Caco-2 (cell line): ENCODE measurements around the gene ADAMTSL1. TPM values are rescaled to one million over a fixed set of nuclear protein-coding genes. Genes with fewer than 3 reads are reported as not detected.

Experiments
- BruUV-seq: library from RNA; stranded (reverse); fragments of 400-500 nt; replicated peaks from 2 replicates; lab custom pipeline; 2021; lab: Mats Ljungman, UMichigan
- CTCF ChIA-PET: fragments of 300-600 bp; sonication (Branson Sonifier 250); formaldehyde crosslinking; loops from one replicate; lab custom pipeline; 2022; ENCODE audit warnings: antibody characterized with exemption; lab: Charles Lee
- POLR2A ChIA-PET: fragments of 300-600 bp; sonication (Branson Sonifier 250); formaldehyde crosslinking; loops from one replicate; lab custom pipeline; 2022; ENCODE audit warnings: antibody characterized with exemption; lab: Charles Lee
- DNase-seq, 2 experiments: peaks; one replicate each; pipeline versions ENCODE4 v3.0.0 to v3.0.0-alpha.2; 2020 to 2022
- H3K27me3 ChIP-seq: replicated peaks from 2 replicates; pipeline ENCODE4 v1.6.0; 2011; ENCODE audit warnings: low read length; ENCODE audit not compliant: control insufficient read depth, insufficient read depth
- H3K36me3 ChIP-seq: 2 replicates; pipeline ENCODE4 v1.5.1; 2011; ENCODE audit warnings: low read length; ENCODE audit not compliant: control insufficient read depth, insufficient read depth
- H3K4me1 ChIP-seq: fragments of 250-450 bp; sonication (Bioruptor Pico); 2 replicates; pipeline ENCODE4 v1.5.1; 2020; ENCODE audit warnings: mild to moderate bottlenecking
- H3K4me3 ChIP-seq: 2 replicates; pipeline ENCODE4 v1.5.1; 2011; ENCODE audit warnings: low read depth, mild to moderate bottlenecking, control low read depth, low read length
- H3K9me3 ChIP-seq: fragments of 250-450 bp; sonication (Bioruptor Pico); 2 replicates; pipeline ENCODE4 v1.5.1; 2020; ENCODE audit warnings: mild to moderate bottlenecking, moderate library complexity
- H3K27ac Mint-ChIP-seq: one replicate; pipeline ENCODE4 v1.8.0; 2022; ENCODE audit warnings: mixed read lengths; ENCODE audit not compliant: unreplicated experiment
- H3K27me3 Mint-ChIP-seq: one replicate; pipeline ENCODE4 v1.8.0; 2022; ENCODE audit warnings: mixed read lengths; ENCODE audit not compliant: insufficient read depth, unreplicated experiment
- H3K36me3 Mint-ChIP-seq: one replicate; pipeline ENCODE4 v1.8.0; 2022; ENCODE audit warnings: mild to moderate bottlenecking, mixed read lengths; ENCODE audit not compliant: insufficient read depth, unreplicated experiment
- H3K4me1 Mint-ChIP-seq: one replicate; pipeline ENCODE4 v1.8.0; 2022; ENCODE audit warnings: low read depth, mixed read lengths; ENCODE audit not compliant: unreplicated experiment
- H3K4me3 Mint-ChIP-seq: one replicate; pipeline ENCODE4 v1.8.0; 2022; ENCODE audit warnings: mild to moderate bottlenecking, moderate library complexity, mixed read lengths; ENCODE audit not compliant: unreplicated experiment
- H3K9me3 Mint-ChIP-seq: one replicate; pipeline ENCODE4 v1.8.0; 2022; ENCODE audit warnings: mixed read lengths; ENCODE audit not compliant: unreplicated experiment
- CTCF ChIP-seq, 2 experiments: fragments of 200-600 bp in 1 of 2; IDR thresholded peaks; 1 replicate in 1 of 2; 2 replicates in 1 of 2; pipeline versions ENCODE4 v1.5.1 to v1.8.0; 2011 to 2022; ENCODE audit warnings: antibody characterized with exemption in 1 of 2, control low read depth in 1 of 2, inconsistent platforms in 1 of 2, low read depth in 1 of 2, low read length in 1 of 2, mild to moderate bottlenecking in 1 of 2, moderate library complexity in 1 of 2; ENCODE audit not compliant: insufficient read depth in 1 of 2, severe bottlenecking in 1 of 2, unreplicated experiment in 1 of 2
- intact Hi-C: fragments of 100-400 bp; cut with micrococcal nuclease; formaldehyde crosslinking; loops from one replicate; pipeline ENCODE4 v1.10.0; 2022; ENCODE audit not compliant: unreplicated experiment
- total RNA-seq: library from RNA; stranded (reverse); gene quantifications from 2 replicates; pipeline ENCODE4 v1.2.3, GENCODE V29; 2022

ADAMTSL1 gene
- total RNA-seq, 1 experiment from 2014 or later = not detected

DNA sequence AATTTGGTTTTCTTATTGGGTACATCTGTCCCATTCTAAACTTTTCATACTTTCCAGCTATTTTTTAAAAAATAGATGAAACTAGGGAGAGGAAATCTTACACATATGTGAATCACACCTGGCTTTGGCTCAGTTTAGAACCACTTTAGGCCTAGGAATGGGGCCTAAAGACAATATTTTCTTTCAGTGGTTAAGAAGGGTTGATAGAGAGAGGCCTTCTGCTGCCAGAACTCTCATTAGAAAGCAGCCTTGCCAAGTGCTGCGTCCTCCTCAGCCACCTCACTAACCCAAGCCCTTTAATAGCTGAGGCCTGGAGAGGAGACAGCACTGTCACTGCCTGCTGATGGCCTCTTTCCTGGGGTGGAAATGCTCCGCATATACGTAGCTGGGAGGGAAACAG, 391.6 kb downstream of the ADAMTSL1 start:
- no peaks in the 10 kb centered on the region for H3K4me1 Mint-ChIP-seq
- no peaks in the 10 kb centered on the region for H3K36me3 Mint-ChIP-seq
- Histone ChIP-seq H3K36me3 (no peaks in the 10 kb centered on the region), H3K4me1 (no peaks in the 10 kb centered on the region), H3K9me3 (no peaks in the 10 kb centered on the region), H3K27me3 (no peaks in the 10 kb centered on the region), H3K4me3 (no peak overlapping the region)
- CTCF ChIA-PET = no interaction called here
- intact Hi-C loops = no loop called here
- BruUV-seq = no TSS peak
- peaks cover 10% of the 10 kb centered on the region for H3K27me3 Mint-ChIP-seq
- peaks cover 7% of the 10 kb centered on the region for H3K9me3 Mint-ChIP-seq
- TF ChIP-seq CTCF (IDR thresholded peaks at IDR 0.05; ENCODE audit: insufficient read depth in 1 of 2, low read depth in 1 of 2, low read length in 1 of 2, severe bottlenecking in 1 of 2, unreplicated experiment in 1 of 2) = no peak
- no peak overlapping the region for H3K4me3 Mint-ChIP-seq
- H3K27ac Mint-ChIP-seq = no peak overlapping the region
- no peak for DNase-seq
- POLR2A ChIA-PET = no interaction called here

- no peaks in the 10 kb centered on the region for H3K27me3 ChIP-seq
- Mint-ChIP-seq H3K27ac (no peak overlapping the region), H3K27me3 (peaks cover 12% of the 10 kb centered on the region), H3K36me3 (no peaks in the 10 kb centered on the region), H3K4me1 (no peaks in the 10 kb centered on the region), H3K9me3 (peaks cover 13% of the 10 kb centered on the region), H3K4me3 (no peak overlapping the region)
- no peak for TF ChIP-seq CTCF (IDR thresholded peaks at IDR 0.05; ENCODE audit: insufficient read depth in 1 of 2, low read depth in 1 of 2, low read length in 1 of 2, severe bottlenecking in 1 of 2, unreplicated experiment in 1 of 2)
- H3K4me3 ChIP-seq = no peak overlapping the region
- H3K9me3 ChIP-seq = no peaks in the 10 kb centered on the region
- no peaks in the 10 kb centered on the region for H3K4me1 ChIP-seq
- ChIA-PET POLR2A (no interaction called here), CTCF (no interaction called here)
- intact Hi-C loops = no loop called here
- H3K36me3 ChIP-seq = no peaks in the 10 kb centered on the region
- DNase-seq = no peak
- BruUV-seq = no TSS peak
These were observed 392.3 kb downstream of the ADAMTSL1 start for GRCh38 chr9:18866121-18866831.

DNA sequence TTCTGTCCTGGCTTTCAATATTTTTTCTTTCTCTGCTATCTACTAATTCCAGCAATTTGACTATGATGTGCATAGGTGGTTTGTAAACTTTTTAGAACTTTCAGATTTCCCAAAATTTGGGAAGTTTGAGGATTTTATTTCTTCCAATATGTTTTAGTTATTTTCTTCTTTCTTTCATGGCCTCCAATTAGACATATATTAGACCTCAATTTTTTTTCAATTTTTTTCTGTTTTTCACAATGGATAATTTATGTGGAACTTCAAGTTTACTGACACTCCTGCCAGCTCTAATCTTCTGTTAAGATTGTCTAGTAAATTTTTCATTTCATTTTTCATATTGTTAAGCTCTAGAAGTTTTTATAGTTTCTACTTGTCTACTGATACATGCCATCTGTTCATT, 395.8 kb downstream of the ADAMTSL1 start:
- ChIA-PET CTCF (no interaction called here), POLR2A (no interaction called here)
- TF ChIP-seq CTCF (IDR thresholded peaks at IDR 0.05; ENCODE audit: insufficient read depth in 1 of 2, low read depth in 1 of 2, low read length in 1 of 2, severe bottlenecking in 1 of 2, unreplicated experiment in 1 of 2) = no peak
- no peak for DNase-seq
- intact Hi-C loops = no loop called here
- no TSS peak for BruUV-seq
- H3K9me3 ChIP-seq = no peaks in the 10 kb centered on the region
- no peaks in the 10 kb centered on the region for H3K4me1 ChIP-seq
- H3K36me3 ChIP-seq = no peaks in the 10 kb centered on the region
- no peaks in the 10 kb centered on the region for H3K4me1 Mint-ChIP-seq
- no peak overlapping the region for H3K4me3 ChIP-seq
- no peak overlapping the region for H3K4me3 Mint-ChIP-seq
- H3K27me3 ChIP-seq = no peaks in the 10 kb centered on the region
- peaks cover 13% of the 10 kb centered on the region for H3K9me3 Mint-ChIP-seq
- H3K27me3 Mint-ChIP-seq = peaks cover 19% of the 10 kb centered on the region
- H3K36me3 Mint-ChIP-seq = no peaks in the 10 kb centered on the region
- H3K27ac Mint-ChIP-seq = no peak overlapping the region
